Activated B cell treated with CpG ODN at 0.5 μM for 24 hours (primary cell): ENCODE data around the gene SMIM11. TPM values are rescaled to one million over a fixed set of nuclear protein-coding genes. Genes with fewer than 3 reads are reported as not detected.
A peak's percentile ranks its signal among the peaks of the same experiment; 100 is the strongest.

Experiments
- ATAC-seq: fragments of 200-7000 bp; cut with Tn5 transposase; one replicate; pipeline ENCODE4 v1.10.0; 2021; ENCODE audit warnings: low read depth, mild to moderate bottlenecking, moderate library complexity
- CTCF ChIA-PET: fragments of 350-600 bp; sonication (Branson Sonifier 250); formaldehyde crosslinking; loops from one replicate; lab custom pipeline; 2021; ENCODE audit warnings: antibody characterized with exemption; lab: Charles Lee
- POLR2A ChIA-PET: fragments of 350-600 bp; sonication (Branson Sonifier 250); formaldehyde crosslinking; loops from one replicate; lab custom pipeline; 2021; ENCODE audit warnings: antibody characterized with exemption; lab: Charles Lee
- DNase-seq: peaks from one replicate; pipeline ENCODE4 v3.0.0; 2022
- H3K27ac Mint-ChIP-seq: one replicate; pipeline ENCODE4 v1.8.0; 2020; ENCODE audit warnings: mixed read lengths
- H3K27me3 Mint-ChIP-seq: one replicate; pipeline ENCODE4 v1.8.0; 2021; ENCODE audit warnings: mixed read lengths
- H3K36me3 Mint-ChIP-seq: one replicate; pipeline ENCODE4 v1.8.0; 2021; ENCODE audit warnings: low read depth, mixed read lengths
- H3K4me1 Mint-ChIP-seq: one replicate; pipeline ENCODE4 v1.8.0; 2021; ENCODE audit warnings: mixed read lengths
- H3K4me3 Mint-ChIP-seq: one replicate; pipeline ENCODE4 v1.8.0; 2020; ENCODE audit warnings: mild to moderate bottlenecking, mixed read lengths
- H3K9me3 Mint-ChIP-seq: one replicate; pipeline ENCODE4 v1.8.0; 2020; ENCODE audit warnings: mixed read lengths
- intact Hi-C: fragments of 100-400 bp; cut with micrococcal nuclease; formaldehyde crosslinking; loops from one replicate; pipeline ENCODE4 v1.15.1; 2024
- total RNA-seq: library from RNA; stranded (reverse); gene quantifications from 2 replicates; pipeline ENCODE4 v1.2.3, GENCODE V29; 2022
- TF ChIP-seq, protein P1 (sequence below): fragments of 200-600 bp; IDR thresholded peaks from one replicate; pipeline ENCODE4 v1.8.0; 2022; ENCODE audit warnings: antibody characterized with exemption, mild to moderate bottlenecking

SMIM11 gene
- total RNA-seq, 1 donor from 2014 or later: 4.3 TPM

DNA sequence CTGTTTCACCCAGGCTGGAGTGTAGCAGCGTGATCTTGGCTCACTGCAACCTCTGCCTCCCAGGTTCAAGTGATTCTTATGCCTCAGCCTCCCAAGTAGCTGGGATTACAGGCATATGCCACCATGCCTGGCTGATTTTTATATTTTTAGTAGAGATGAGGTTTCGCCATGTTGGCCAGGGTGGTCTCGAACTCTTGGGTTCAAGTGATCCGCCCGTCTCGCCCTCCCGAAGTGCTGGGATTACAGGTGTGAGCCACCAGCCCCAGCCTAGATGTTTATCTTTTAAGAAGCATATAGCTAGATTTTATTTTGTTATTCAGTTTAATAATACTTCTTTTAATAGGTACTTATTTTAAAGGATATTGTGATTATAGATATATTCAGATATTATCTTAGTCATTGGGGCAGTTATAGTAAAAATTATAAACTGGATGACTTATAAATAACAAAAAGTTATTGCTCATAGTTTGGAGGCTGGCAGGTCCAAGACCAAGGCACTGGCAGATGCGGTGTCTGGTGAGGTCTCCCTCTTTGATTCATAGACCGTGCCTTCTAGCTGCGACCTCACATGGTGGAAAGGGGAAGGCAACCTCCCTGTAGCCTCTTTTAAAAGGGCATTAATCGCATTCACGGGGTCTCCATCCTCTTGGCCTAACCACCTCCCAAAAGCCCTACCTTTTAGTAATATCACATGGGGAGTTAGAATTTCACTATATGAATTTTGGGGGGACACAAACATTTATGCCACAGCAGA, 14.6 kb upstream of the SMIM11 start:
- intact Hi-C loops: loop anchor here (1.0 kb wide), 1 partner anchor 270 kb away; no protein-coding TSS in a partner anchor
- TF ChIP-seq, protein P1, sequence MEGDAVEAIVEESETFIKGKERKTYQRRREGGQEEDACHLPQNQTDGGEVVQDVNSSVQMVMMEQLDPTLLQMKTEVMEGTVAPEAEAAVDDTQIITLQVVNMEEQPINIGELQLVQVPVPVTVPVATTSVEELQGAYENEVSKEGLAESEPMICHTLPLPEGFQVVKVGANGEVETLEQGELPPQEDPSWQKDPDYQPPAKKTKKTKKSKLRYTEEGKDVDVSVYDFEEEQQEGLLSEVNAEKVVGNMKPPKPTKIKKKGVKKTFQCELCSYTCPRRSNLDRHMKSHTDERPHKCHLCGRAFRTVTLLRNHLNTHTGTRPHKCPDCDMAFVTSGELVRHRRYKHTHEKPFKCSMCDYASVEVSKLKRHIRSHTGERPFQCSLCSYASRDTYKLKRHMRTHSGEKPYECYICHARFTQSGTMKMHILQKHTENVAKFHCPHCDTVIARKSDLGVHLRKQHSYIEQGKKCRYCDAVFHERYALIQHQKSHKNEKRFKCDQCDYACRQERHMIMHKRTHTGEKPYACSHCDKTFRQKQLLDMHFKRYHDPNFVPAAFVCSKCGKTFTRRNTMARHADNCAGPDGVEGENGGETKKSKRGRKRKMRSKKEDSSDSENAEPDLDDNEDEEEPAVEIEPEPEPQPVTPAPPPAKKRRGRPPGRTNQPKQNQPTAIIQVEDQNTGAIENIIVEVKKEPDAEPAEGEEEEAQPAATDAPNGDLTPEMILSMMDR: no peak
- POLR2A ChIA-PET: no interaction called here
- Mint-ChIP-seq H3K36me3 (no peaks in the 10 kb centered on the region), H3K9me3 (peaks cover 3% of the 10 kb centered on the region), H3K27ac (no peak overlapping the region), H3K27me3 (peaks cover 23% of the 10 kb centered on the region), H3K4me1 (peaks cover 7% of the 10 kb centered on the region), H3K4me3 (no peak overlapping the region)
- CTCF ChIA-PET: interaction anchor here (0.8 to 1.6 kb wide), 2 partner anchors 13 to 437 kb away, joined by 3 to 8 read pairs; no protein-coding TSS in a partner anchor
- no peak for ATAC-seq
- no peak for DNase-seq

DNA sequence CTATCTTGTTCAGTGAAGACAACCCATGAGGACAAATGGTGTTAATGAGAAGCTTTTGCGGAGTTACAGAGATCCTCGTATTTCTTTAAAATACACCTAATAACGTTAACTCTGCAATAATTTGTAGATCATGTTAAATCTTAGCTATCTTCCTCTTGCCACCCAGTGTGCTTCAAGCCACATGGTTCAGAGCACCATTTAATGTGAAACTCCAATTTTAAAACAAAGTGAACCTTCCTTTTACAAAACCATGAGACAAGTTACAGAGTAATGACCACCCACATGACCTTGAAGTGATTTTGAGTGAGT, 13.2 kb upstream of the SMIM11 start:
- H3K4me3 Mint-ChIP-seq: no peak overlapping the region
- H3K9me3 Mint-ChIP-seq: peaks cover 3% of the 10 kb centered on the region
- TF ChIP-seq, protein P1: no peak
- ATAC-seq (peak; percentile 15), DNase-seq (no peak)
- H3K27me3 Mint-ChIP-seq: peaks cover 14% of the 10 kb centered on the region
- H3K4me1 Mint-ChIP-seq: peaks cover 7% of the 10 kb centered on the region
- H3K36me3 Mint-ChIP-seq: no peaks in the 10 kb centered on the region
- POLR2A ChIA-PET: no interaction called here
- CTCF ChIA-PET: interaction anchor here (0.8 to 3.2 kb wide), 7 partner anchors 14 to 438 kb away, joined by 3 to 16 read pairs (median 7); no protein-coding TSS in a partner anchor
- intact Hi-C loops: loop anchor here (1.0 kb wide), 1 partner anchor 241 kb away; no protein-coding TSS in a partner anchor
- H3K27ac Mint-ChIP-seq: no peak overlapping the region

DNA sequence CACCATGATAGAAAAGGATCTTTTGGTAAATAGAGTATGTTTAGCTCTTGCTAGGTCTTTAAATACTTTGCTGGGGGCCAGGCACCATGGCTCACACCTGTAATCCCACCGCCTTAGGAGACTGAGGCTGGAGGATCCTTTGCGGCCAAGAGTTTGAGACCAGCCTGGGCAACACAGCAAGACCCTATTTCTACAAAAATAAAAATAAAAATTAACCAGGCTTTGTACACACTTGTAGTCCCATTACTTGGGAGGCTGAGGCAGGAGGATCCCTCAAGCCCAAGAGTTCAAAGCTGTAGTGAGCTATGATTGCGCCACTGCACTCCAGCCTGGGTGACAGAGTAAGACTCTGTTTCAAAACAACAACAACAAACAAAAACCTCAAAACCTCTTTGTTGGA, 12.6 kb upstream of the SMIM11 start:
- H3K4me3 Mint-ChIP-seq: no peak overlapping the region
- peaks cover 3% of the 10 kb centered on the region for H3K9me3 Mint-ChIP-seq
- DNase-seq (no peak), ATAC-seq (no peak)
- intact Hi-C loops: loop anchor here (1.0 kb wide), 1 partner anchor 241 kb away; no protein-coding TSS in a partner anchor
- no peaks in the 10 kb centered on the region for H3K36me3 Mint-ChIP-seq
- TF ChIP-seq, protein P1: no peak
- peaks cover 11% of the 10 kb centered on the region for H3K27me3 Mint-ChIP-seq
- H3K27ac Mint-ChIP-seq: no peak overlapping the region
- ChIA-PET CTCF (interaction anchor here (0.7 to 3.2 kb wide), 8 partner anchors 14 to 806 kb away, joined by 3 to 16 read pairs (median 6); no protein-coding TSS in a partner anchor), POLR2A (no interaction called here)
- peaks cover 7% of the 10 kb centered on the region for H3K4me1 Mint-ChIP-seq

DNA sequence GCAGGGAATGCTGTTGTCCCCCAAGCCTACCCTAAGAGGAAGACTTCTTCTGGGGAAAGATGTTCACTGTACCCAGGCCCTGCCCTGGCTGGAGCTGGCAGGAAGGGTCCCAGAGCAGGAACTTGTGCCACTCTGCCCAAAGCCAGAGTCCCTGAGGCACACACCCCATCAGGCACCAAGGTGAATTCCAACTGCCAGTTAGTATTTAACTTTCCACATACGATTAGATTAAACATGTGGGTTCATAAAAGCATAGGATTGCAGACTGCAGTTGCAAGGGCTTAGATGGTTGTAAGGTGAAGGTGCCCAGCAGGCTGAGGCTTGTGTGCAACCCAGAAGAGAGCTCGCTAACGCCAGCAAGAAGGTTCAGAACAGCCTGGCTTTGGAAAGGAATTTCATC, 11.6 kb upstream of the SMIM11 start, which contains the start of gene KCNE2:
Gene KCNE2 (plus strand): TSS at position 274 of the 400 bp plus-strand sequence. CDS start 6,473 bp downstream, outside the sequence.
- intact Hi-C loops: no loop called here
- peaks cover 7% of the 10 kb centered on the region for H3K4me1 Mint-ChIP-seq

DNA sequence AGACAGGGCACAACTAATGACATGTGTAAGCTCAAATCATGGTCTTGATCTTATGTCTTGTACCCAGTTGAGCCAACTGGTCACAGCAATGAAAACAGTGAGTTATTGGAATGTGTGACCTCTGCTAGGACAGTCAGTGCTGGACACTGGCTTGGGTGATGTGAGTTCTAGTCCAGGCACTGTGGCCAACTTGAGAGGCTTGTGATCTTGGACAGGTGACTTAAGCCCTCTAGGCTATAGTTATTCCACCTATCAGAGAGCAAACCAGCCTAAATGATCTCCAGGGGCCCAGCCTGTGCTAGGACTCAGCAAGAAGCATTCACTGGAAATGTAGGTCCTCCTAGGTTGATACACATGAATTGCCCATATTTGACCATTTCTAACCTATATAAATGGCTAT, 10.4 kb upstream of the SMIM11 start:
- DNase-seq (no peak), ATAC-seq (no peak)
- Mint-ChIP-seq H3K9me3 (no peaks in the 10 kb centered on the region), H3K4me1 (peaks cover 7% of the 10 kb centered on the region), H3K27ac (no peak overlapping the region), H3K27me3 (peaks cover 17% of the 10 kb centered on the region), H3K36me3 (no peaks in the 10 kb centered on the region), H3K4me3 (no peak overlapping the region)
- intact Hi-C loops: no loop called here
- ChIA-PET POLR2A (no interaction called here), CTCF (no interaction called here)
- TF ChIP-seq, protein P1: no peak

More for the DNA sequence above, 11.6 kb upstream of the SMIM11 start, which contains the start of gene KCNE2:
- Mint-ChIP-seq H3K9me3 (peaks cover 2% of the 10 kb centered on the region), H3K36me3 (no peaks in the 10 kb centered on the region), H3K27me3 (peaks cover 10% of the 10 kb centered on the region), H3K27ac (no peak within 1 kb of the TSS), H3K4me3 (no peak within 1 kb of the TSS)
- POLR2A ChIA-PET: no interaction called here
- CTCF ChIA-PET: interaction anchor here (1.6 to 3.2 kb wide), 3 partner anchors 239 to 439 kb away, joined by 4 to 16 read pairs (median 14); no protein-coding TSS in a partner anchor
- ATAC-seq: no peak
- TF ChIP-seq, protein P1: no peak
- no peak for DNase-seq
